GM12878 (cell line): ENCODE data around the gene SUPT3H.

ENCODE experiments used
- ATF2 ChIP-seq: IDR thresholded peaks from 2 replicates; pipeline ENCODE4 v1.6.1; 2012; ENCODE audit warnings: low read length, inconsistent platforms
- CREB1 ChIP-seq: IDR thresholded peaks from 2 replicates; pipeline ENCODE4 v1.6.1; 2012; ENCODE audit warnings: low read depth, mild to moderate bottlenecking, inconsistent platforms
- CTCF ChIP-seq, 3 experiments: IDR thresholded peaks in 2 of 3; conservative IDR thresholded peaks in 1 of 3; 2 replicates each; pipeline ENCODE4 v1.5.1; 2011; ENCODE audit warnings: low read depth in 3 of 3, low read length in 3 of 3, mild to moderate bottlenecking in 3 of 3, control low read depth in 2 of 3, moderate library complexity in 2 of 3, inconsistent platforms in 1 of 3, mixed read lengths in 1 of 3; ENCODE audit not compliant: control insufficient read depth in 2 of 3, insufficient read depth in 1 of 3; ENCODE audit errors: extremely low read depth in 1 of 3
- DPF2 ChIP-seq: fragments of 450-650 bp; IDR thresholded peaks from 2 replicates; pipeline ENCODE4 v1.6.1; 2017; ENCODE audit warnings: mild to moderate bottlenecking
- POLR2A ChIP-seq: IDR thresholded peaks from 2 replicates; pipeline ENCODE4 v1.6.1; 2011; ENCODE audit warnings: low read depth, mild to moderate bottlenecking, low read length
- REST ChIP-seq: IDR thresholded peaks from 2 replicates; pipeline ENCODE4 v1.6.1; 2012; ENCODE audit warnings: mild to moderate bottlenecking, low read depth, low read length
- STAT3 ChIP-seq: IDR thresholded peaks from 2 replicates; pipeline ENCODE4 v1.6.1; 2011; ENCODE audit warnings: low read depth, low read length, improper control_type of control experiment
- TBL1XR1 ChIP-seq: IDR thresholded peaks from 2 replicates; pipeline ENCODE4 v1.6.1; 2012; ENCODE audit warnings: low read depth, low read length, improper control_type of control experiment
- USF2 ChIP-seq: IDR thresholded peaks from 2 replicates; pipeline ENCODE4 v1.6.1; 2011; ENCODE audit warnings: low read depth, low read length, improper control_type of control experiment, borderline replicate concordance
- ZBTB11 ChIP-seq: fragments of 450-650 bp; formaldehyde crosslinking; IDR thresholded peaks from 2 replicates; pipeline ENCODE4 v1.5.0; 2022; ENCODE audit warnings: mild to moderate bottlenecking, missing genetic modification characterization

- TF ChIP-seq POLR2A (no peak), ZBTB11 (CRISPR knock-in tag) (no peak), STAT3 (no peak), REST (no peak), USF2 (no peak), CTCF (IDR thresholded peaks at IDR 0.05 in 2 of 3, conservative IDR thresholded peaks at IDR 0.05 in 1 of 3; ENCODE audit: control insufficient read depth in 2 of 3, extremely low read depth in 1 of 3, insufficient read depth in 1 of 3, low read depth in 3 of 3, low read length in 3 of 3) (no peak), DPF2 (no peak), ATF2 (no peak), TBL1XR1 (no peak), CREB1 (no peak)
Observed at GRCh38 chr6:44949596-44950201, 428.0 kb downstream of the SUPT3H start.
